Measurements from ENCODE around the gene MTHFR.

Gene MTHFR

GRCh38 chr1:11825131-11825530 lies 19.4 kb upstream of the MTHFR start:
- ChIA-PET CTCF (interaction anchor here (0.8 to 1.4 kb wide), 2 partner anchors 13 to 68 kb away, joined by 4 to 7 read pairs; no protein-coding TSS in a partner anchor), POLR2A (no interaction called here)
- Histone ChIP-seq H3K4me3 (ENCODE audit: low read depth, low read length) (no peak overlapping the region), H3K9me3 (ENCODE audit: control insufficient read depth, insufficient read depth, low read depth, low read length) (no peaks in the 10 kb centered on the region), H3K4me1 (ENCODE audit: control insufficient read depth, insufficient read depth, low read length) (no peaks in the 10 kb centered on the region), H3K36me3 (ENCODE audit: control insufficient read depth in 2 of 2, insufficient read depth in 1 of 2, low read length in 2 of 2) (peaks cover 5 to 87% of the 10 kb centered on the region in 2 experiments; a peak in 2 of 3 replicates), H3K27ac (ENCODE audit: extremely low read depth, low read depth, low read length) (no peak overlapping the region)
- no peak for TF ChIP-seq ZNF223 (tag by site-specific recombination; IDR thresholded peaks at IDR 0.05)
- no peak for TF ChIP-seq ZNF292 (tag by site-specific recombination; IDR thresholded peaks at IDR 0.05; ENCODE audit: borderline replicate concordance, low read depth)
- TF ChIP-seq ZNF350 (tag by site-specific recombination; IDR thresholded peaks at IDR 0.05): no peak
- no peak for TF ChIP-seq BCL11A (tag by site-specific recombination; IDR thresholded peaks at IDR 0.05; ENCODE audit: low read depth)
- TF ChIP-seq ZNF24 (tag by site-specific recombination; IDR thresholded peaks at IDR 0.05): no peak
- no peak for TF ChIP-seq GLIS1 (tag by site-specific recombination; IDR thresholded peaks at IDR 0.05)
- no peak for TF ChIP-seq ZBTB26 (tag by site-specific recombination; optimal IDR thresholded peaks at IDR 0.05)
- TF ChIP-seq ZNF146 (tag by site-specific recombination; IDR thresholded peaks at IDR 0.05): no peak
- TF ChIP-seq ZNF335 (tag by site-specific recombination; conservative IDR thresholded peaks at IDR 0.05): no peak
- no peak for TF ChIP-seq ATF2 (tag by site-specific recombination; IDR thresholded peaks at IDR 0.05; ENCODE audit: low read depth)
- no peak for TF ChIP-seq SCRT2 (tag by site-specific recombination; IDR thresholded peaks at IDR 0.05)
- TF ChIP-seq HOXA7 (CRISPR knock-in tag; IDR thresholded peaks at IDR 0.05; ENCODE audit: borderline replicate concordance): no peak

- H3K4me1 ChIP-seq (ENCODE audit: control insufficient read depth, insufficient read depth, low read length): no peaks in the 10 kb centered on the region
- POLR2A ChIA-PET: no interaction called here
- H3K36me3 ChIP-seq (ENCODE audit: control insufficient read depth in 2 of 2, insufficient read depth in 1 of 2, low read length in 2 of 2): peaks cover 18 to 87% of the 10 kb centered on the region in 2 experiments
- H3K9me3 ChIP-seq (ENCODE audit: control insufficient read depth, insufficient read depth, low read depth, low read length): no peaks in the 10 kb centered on the region
- no peak overlapping the region for H3K4me3 ChIP-seq (ENCODE audit: low read depth, low read length)
- CTCF ChIA-PET: interaction anchor here (0.6 kb wide), 1 partner anchor 44 kb away, joined by 6 read pairs; no protein-coding TSS in a partner anchor
- no peak overlapping the region for H3K27ac ChIP-seq (ENCODE audit: extremely low read depth, low read depth, low read length)
- TF ChIP-seq ZBTB1 (tag by site-specific recombination; IDR thresholded peaks at IDR 0.05) (no peak), KLF17 (tag by site-specific recombination; IDR thresholded peaks at IDR 0.05) (no peak), PRDM2 (tag by site-specific recombination; IDR thresholded peaks at IDR 0.05; ENCODE audit: borderline replicate concordance) (no peak), ZNF785 (tag by site-specific recombination; IDR thresholded peaks at IDR 0.05) (no peak), ZNF280D (tag by site-specific recombination; IDR thresholded peaks at IDR 0.05) (no peak)
Observed at GRCh38 chr1:11823366-11824137, 17.8 kb upstream of the MTHFR start.

Data from HEK293 (cell line).